Mammary epithelial cell (primary cell): Measurements from ENCODE around the gene SORCS1.

Experiments used
- EZH2 ChIP-seq: IDR thresholded peaks from 2 replicates; pipeline ENCODE4 v1.6.1; 2012; ENCODE audit warnings: low read length, inconsistent platforms, borderline replicate concordance
- TF ChIP-seq, protein P1 (sequence below), 2 donors: IDR thresholded peaks in 1 of 2; conservative IDR thresholded peaks in 1 of 2; 2 replicates each; pipeline ENCODE4 v1.5.1; 2011 to 2012; ENCODE audit warnings: inconsistent platforms in 2 of 2, low read length in 2 of 2, mild to moderate bottlenecking in 2 of 2, control low read depth in 1 of 2, low read depth in 1 of 2; ENCODE audit not compliant: insufficient read depth in 1 of 2; ENCODE audit errors: extremely low read depth in 1 of 2

DNA sequence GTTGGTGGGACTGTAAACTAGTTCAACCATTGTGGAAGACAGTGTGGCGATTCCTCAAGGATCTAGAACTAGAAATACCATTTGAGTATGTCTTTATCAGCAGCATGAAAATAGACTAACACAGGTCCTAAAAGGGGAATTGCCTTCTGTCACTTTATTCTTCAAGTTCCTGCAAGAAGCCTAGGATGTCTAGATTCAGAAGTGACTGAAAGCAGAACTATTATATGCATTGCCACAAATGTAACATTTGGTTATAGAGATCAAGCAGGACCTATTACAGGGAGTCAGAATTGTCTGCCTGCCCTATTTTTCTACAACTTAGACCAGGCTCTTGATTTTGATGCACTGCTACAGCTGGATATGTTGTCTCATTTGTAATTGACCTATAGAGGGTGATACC, 364.7 kb downstream of the SORCS1 start:
- no peak for TF ChIP-seq EZH2
- TF ChIP-seq, protein P1, sequence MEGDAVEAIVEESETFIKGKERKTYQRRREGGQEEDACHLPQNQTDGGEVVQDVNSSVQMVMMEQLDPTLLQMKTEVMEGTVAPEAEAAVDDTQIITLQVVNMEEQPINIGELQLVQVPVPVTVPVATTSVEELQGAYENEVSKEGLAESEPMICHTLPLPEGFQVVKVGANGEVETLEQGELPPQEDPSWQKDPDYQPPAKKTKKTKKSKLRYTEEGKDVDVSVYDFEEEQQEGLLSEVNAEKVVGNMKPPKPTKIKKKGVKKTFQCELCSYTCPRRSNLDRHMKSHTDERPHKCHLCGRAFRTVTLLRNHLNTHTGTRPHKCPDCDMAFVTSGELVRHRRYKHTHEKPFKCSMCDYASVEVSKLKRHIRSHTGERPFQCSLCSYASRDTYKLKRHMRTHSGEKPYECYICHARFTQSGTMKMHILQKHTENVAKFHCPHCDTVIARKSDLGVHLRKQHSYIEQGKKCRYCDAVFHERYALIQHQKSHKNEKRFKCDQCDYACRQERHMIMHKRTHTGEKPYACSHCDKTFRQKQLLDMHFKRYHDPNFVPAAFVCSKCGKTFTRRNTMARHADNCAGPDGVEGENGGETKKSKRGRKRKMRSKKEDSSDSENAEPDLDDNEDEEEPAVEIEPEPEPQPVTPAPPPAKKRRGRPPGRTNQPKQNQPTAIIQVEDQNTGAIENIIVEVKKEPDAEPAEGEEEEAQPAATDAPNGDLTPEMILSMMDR (conservative IDR thresholded peaks at IDR 0.05 in 1 of 2, IDR thresholded peaks at IDR 0.05 in 1 of 2; ENCODE audit: extremely low read depth in 1 of 2, insufficient read depth in 1 of 2, low read depth in 1 of 2, low read length in 2 of 2) = no peak
